ENCODE results near the gene CXXC4. TPM values are rescaled to one million over a fixed set of nuclear protein-coding genes. Genes with fewer than 3 reads are reported as not detected.

CXXC4 gene
- total RNA-seq, 2 donors from 2014 or later, result not detected

GRCh38 chr4:104493081-104493831, 1.4 kb downstream of the CXXC4 start:
- no peaks in the 10 kb centered on the region for H3K9me3 Mint-ChIP-seq
- ATAC-seq (replicated peaks), result no peak
- no peaks in the 10 kb centered on the region for H3K36me3 Mint-ChIP-seq (ENCODE audit: low read depth)
- H3K27me3 Mint-ChIP-seq, result peaks cover 30% of the 10 kb centered on the region
- H3K27ac Mint-ChIP-seq, result no peak overlapping the region
- H3K4me3 Mint-ChIP-seq, result no peak overlapping the region
- peaks cover 35% of the 10 kb centered on the region for H3K4me1 Mint-ChIP-seq

DNA sequence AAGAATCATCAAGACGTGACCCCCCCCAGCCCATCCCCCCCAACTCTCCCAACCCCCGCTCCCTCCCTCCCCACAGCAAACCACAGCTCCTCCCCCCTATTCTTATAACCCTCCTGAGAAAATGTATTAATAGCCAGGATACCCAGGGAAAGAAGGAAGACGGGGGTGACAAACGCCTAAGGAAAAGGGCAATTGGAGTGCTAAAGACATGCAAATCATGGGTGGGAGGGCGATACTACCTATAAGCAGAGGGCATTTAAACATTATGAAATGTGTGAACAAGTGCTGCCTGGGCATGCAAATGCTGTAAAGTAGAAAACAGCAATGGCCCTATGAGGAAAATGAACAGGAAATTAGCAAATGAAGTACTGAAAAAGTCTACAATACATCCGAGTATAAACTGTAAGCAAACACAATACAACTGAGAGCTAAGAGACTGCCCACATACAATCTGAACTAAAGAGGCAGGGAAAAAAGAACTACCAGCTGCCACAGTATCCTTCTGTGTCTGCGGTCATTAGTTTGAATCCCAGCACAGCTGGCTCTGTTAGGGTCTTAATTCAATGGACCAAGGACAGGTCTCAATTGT, 2.4 kb downstream of the CXXC4 start:
- Mint-ChIP-seq H3K9me3 (no peaks in the 10 kb centered on the region), H3K4me3 (peak overlapping the region; percentile 80), H3K4me1 (peaks cover 35% of the 10 kb centered on the region), H3K27me3 (peaks cover 27% of the 10 kb centered on the region), H3K27ac (no peak overlapping the region), H3K36me3 (ENCODE audit: low read depth) (no peaks in the 10 kb centered on the region)
- ATAC-seq (replicated peaks), result peak; percentile 15

- Mint-ChIP-seq H3K27me3 (peaks cover 27% of the 10 kb centered on the region), H3K4me3 (peak overlapping the region; percentile 80), H3K27ac (no peak overlapping the region), H3K36me3 (ENCODE audit: low read depth) (no peaks in the 10 kb centered on the region), H3K4me1 (peaks cover 35% of the 10 kb centered on the region), H3K9me3 (no peaks in the 10 kb centered on the region)
- ATAC-seq (replicated peaks), result peak; percentile 33
Observed at GRCh38 chr4:104491481-104492182, 3.1 kb downstream of the CXXC4 start.

DNA sequence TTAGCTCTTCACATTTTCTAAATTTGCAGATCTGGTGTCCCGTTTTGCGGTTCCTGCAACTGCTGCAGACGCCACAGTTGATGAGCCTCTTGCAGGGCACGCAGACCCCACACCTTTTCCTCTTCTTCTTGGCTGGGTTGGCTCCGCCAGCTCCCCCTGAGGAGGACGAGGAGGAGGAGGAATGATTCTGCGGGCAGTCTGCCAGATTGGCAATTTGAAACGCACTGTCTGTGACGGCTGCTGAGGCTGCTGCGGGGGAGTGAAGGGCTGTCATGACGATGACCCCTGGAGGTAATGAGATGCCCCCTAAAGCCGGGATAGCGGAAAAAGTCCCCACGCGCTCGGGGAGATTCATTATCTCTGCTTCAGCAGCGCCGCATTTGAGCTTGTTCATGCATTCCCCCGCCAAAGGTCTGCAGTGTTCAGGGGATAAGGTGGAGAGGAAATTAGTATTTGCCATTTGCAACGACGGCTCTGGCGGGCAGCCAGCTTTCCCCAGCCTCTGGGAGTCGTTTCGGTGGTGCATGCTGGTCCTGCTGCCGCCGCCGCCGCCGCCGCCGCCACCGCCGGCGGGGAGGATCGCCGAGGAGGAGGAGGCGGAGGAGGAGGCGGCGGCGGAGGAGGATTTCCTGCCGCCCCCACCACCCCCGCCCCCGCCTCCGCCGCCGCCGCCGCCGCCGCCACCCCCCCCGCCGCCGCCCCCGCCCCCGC, 3.8 kb downstream of the CXXC4 start:
- peak; percentile 27 for ATAC-seq (replicated peaks)
- Mint-ChIP-seq H3K36me3 (ENCODE audit: low read depth) (no peaks in the 10 kb centered on the region), H3K4me3 (peak overlapping the region; percentile 80), H3K27me3 (peaks cover 27% of the 10 kb centered on the region), H3K27ac (peak overlapping the region; percentile 77), H3K4me1 (peaks cover 35% of the 10 kb centered on the region), H3K9me3 (no peaks in the 10 kb centered on the region)

- no peaks in the 10 kb centered on the region for H3K36me3 Mint-ChIP-seq (ENCODE audit: low read depth)
- peak; percentile 57 for ATAC-seq (replicated peaks)
Observed at GRCh38 chr4:104490096-104490769, 4.5 kb downstream of the CXXC4 start.

DNA sequence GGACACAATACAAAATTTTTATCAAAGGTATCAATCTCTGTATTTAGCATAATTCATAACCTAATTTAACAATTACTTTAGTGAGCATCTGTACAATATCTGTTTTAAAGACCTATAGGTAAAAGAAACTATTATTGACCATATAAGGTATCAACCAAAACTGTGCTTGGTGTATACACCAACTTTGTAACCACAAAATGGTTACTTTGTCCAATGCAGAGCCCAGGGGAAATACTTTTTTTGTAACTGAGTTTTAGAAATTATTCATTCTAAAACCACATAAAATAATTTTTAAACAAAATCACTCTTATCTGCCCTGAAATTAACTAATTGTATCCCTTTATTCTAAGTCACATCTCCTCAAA, 5.0 kb downstream of the CXXC4 start:
- Mint-ChIP-seq H3K4me1 (peaks cover 26% of the 10 kb centered on the region), H3K27me3 (peaks cover 19% of the 10 kb centered on the region), H3K27ac (peak overlapping the region; percentile 77), H3K4me3 (peak overlapping the region; percentile 80), H3K9me3 (no peaks in the 10 kb centered on the region), H3K36me3 (ENCODE audit: low read depth) (no peaks in the 10 kb centered on the region)
- ATAC-seq (replicated peaks), result no peak

More at GRCh38 chr4:104490096-104490769, 4.5 kb downstream of the CXXC4 start:
- Mint-ChIP-seq H3K9me3 (no peaks in the 10 kb centered on the region), H3K4me1 (peaks cover 29% of the 10 kb centered on the region), H3K27me3 (peaks cover 21% of the 10 kb centered on the region), H3K4me3 (peak overlapping the region; percentile 80), H3K27ac (peak overlapping the region; percentile 77)

DNA sequence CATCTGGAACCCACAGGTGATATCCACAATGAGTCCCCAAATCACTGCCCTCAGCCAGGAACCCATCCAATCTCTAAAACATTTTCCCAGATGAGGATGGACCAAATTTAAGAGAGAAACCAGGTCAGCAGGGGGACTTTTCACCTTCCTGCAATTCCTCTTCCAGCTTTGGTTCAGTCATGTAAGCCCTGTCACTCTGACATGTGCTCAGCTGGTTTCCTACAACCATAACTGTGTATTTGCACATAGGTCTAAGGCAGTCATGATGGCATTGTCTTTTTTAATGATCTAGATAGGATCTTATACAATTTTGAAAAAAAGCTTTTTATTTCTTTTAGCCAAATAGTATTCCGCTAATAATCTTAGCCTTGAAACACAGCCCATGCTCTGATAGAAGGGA, 6.5 kb downstream of the CXXC4 start:
- H3K27me3 Mint-ChIP-seq, result peaks cover 16% of the 10 kb centered on the region
- no peak overlapping the region for H3K27ac Mint-ChIP-seq
- no peaks in the 10 kb centered on the region for H3K9me3 Mint-ChIP-seq
- H3K4me1 Mint-ChIP-seq, result peaks cover 21% of the 10 kb centered on the region
- no peaks in the 10 kb centered on the region for H3K36me3 Mint-ChIP-seq (ENCODE audit: low read depth)
- H3K4me3 Mint-ChIP-seq, result no peak overlapping the region
- ATAC-seq (replicated peaks), result no peak

DNA sequence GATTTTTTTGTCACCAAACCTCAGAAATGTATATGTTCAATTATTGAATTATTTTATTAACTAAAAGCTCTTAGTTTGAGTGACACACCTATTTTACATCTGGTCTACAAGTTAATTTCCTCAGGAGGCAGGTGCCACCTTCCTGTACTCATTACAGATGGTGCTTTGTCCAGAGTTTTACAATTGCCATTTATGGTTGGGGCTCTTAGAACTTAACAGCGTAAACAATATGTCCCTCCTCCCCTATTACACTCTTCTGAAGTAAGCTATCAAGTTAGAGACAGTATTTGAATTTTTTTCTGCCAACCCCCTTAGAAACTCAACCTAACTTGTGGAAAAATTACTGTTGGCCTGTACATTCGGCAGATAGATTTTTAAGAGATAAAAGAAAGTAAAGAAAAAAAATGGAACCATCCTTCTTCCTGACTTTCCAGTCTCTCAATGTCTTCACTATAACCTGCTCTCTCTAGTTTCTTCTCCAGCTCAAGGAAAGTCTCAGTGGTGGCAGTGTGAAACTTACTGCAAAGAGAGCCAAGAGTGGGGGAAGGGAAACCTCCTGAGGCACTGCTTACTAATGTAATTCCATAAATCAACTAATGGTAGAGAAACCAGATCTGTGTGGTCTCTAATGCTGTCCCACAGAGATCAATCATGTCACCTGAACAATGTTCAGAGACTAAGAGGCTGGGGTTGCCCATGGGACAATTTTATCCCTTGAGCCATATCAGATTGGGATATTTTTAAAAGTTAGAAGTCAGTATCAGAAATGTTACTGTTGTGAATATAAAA, 7.8 kb downstream of the CXXC4 start:
- no peak for ATAC-seq (replicated peaks)
- H3K27ac Mint-ChIP-seq, result no peak overlapping the region

GRCh38 chr4:104475652-104476051, 19.0 kb downstream of the CXXC4 start:
- Mint-ChIP-seq H3K4me3 (no peak overlapping the region), H3K27ac (no peak overlapping the region), H3K9me3 (no peaks in the 10 kb centered on the region)

More for the DNA sequence above, 7.8 kb downstream of the CXXC4 start:
- Mint-ChIP-seq H3K36me3 (ENCODE audit: low read depth) (no peaks in the 10 kb centered on the region), H3K9me3 (no peaks in the 10 kb centered on the region), H3K4me1 (peaks cover 16% of the 10 kb centered on the region), H3K4me3 (no peak overlapping the region), H3K27me3 (peaks cover 19% of the 10 kb centered on the region)

DNA sequence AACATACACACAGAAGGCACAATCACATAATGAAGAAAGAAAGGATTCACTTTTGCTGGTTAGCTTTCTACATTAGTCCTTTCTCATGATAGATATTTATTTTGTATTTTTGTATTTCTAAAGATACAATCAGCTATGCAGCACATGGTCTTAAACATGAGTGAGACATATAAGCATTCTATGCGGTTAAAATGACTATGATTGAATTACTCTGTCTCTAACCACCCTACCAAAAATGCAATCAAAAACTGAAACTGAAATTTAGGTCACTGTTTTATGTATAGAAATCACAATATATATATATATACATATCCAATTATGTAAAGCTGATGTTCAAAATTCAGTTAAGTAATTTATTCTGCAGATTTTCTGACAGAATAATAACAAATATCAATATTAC, 21.9 kb downstream of the CXXC4 start:
- Mint-ChIP-seq H3K4me1 (no peaks in the 10 kb centered on the region), H3K27ac (no peak overlapping the region), H3K36me3 (ENCODE audit: low read depth) (no peaks in the 10 kb centered on the region), H3K4me3 (no peak overlapping the region), H3K9me3 (no peaks in the 10 kb centered on the region), H3K27me3 (no peaks in the 10 kb centered on the region)
- no peak for ATAC-seq (replicated peaks)

More at GRCh38 chr4:104475652-104476051, 19.0 kb downstream of the CXXC4 start:
- Mint-ChIP-seq H3K36me3 (ENCODE audit: low read depth) (no peaks in the 10 kb centered on the region), H3K27me3 (peaks cover 9% of the 10 kb centered on the region), H3K4me1 (no peaks in the 10 kb centered on the region)
- ATAC-seq (replicated peaks), result no peak

- ATAC-seq (replicated peaks), result no peak
- Mint-ChIP-seq H3K27ac (no peak overlapping the region), H3K27me3 (no peaks in the 10 kb centered on the region), H3K36me3 (ENCODE audit: low read depth) (no peaks in the 10 kb centered on the region), H3K4me1 (no peaks in the 10 kb centered on the region), H3K9me3 (no peaks in the 10 kb centered on the region), H3K4me3 (no peak overlapping the region)
Observed at GRCh38 chr4:104470770-104471169, 23.9 kb downstream of the CXXC4 start.

GRCh38 chr4:104469794-104470193, 24.9 kb downstream of the CXXC4 start:
- no peaks in the 10 kb centered on the region for H3K9me3 Mint-ChIP-seq
- H3K27me3 Mint-ChIP-seq, result no peaks in the 10 kb centered on the region
- no peak for ATAC-seq (replicated peaks)
- no peaks in the 10 kb centered on the region for H3K36me3 Mint-ChIP-seq (ENCODE audit: low read depth)
- no peak overlapping the region for H3K4me3 Mint-ChIP-seq
- H3K27ac Mint-ChIP-seq, result no peak overlapping the region
- H3K4me1 Mint-ChIP-seq, result no peaks in the 10 kb centered on the region

GRCh38 chr4:104465619-104466018, 29.1 kb downstream of the CXXC4 start:
- H3K9me3 Mint-ChIP-seq, result no peaks in the 10 kb centered on the region
- peaks cover 3% of the 10 kb centered on the region for H3K27me3 Mint-ChIP-seq
- ATAC-seq (replicated peaks), result no peak
- no peak overlapping the region for H3K27ac Mint-ChIP-seq
- H3K4me1 Mint-ChIP-seq, result no peaks in the 10 kb centered on the region
- no peak overlapping the region for H3K4me3 Mint-ChIP-seq
- no peaks in the 10 kb centered on the region for H3K36me3 Mint-ChIP-seq (ENCODE audit: low read depth)

Measured in activated T-helper 17 cell treated with anti-CD3 and anti-CD28 coated beads, Interleukin-2, amount 50 U/mL, for 72 hours (primary cell).